ENCODE data around the gene MED29.

DNA sequence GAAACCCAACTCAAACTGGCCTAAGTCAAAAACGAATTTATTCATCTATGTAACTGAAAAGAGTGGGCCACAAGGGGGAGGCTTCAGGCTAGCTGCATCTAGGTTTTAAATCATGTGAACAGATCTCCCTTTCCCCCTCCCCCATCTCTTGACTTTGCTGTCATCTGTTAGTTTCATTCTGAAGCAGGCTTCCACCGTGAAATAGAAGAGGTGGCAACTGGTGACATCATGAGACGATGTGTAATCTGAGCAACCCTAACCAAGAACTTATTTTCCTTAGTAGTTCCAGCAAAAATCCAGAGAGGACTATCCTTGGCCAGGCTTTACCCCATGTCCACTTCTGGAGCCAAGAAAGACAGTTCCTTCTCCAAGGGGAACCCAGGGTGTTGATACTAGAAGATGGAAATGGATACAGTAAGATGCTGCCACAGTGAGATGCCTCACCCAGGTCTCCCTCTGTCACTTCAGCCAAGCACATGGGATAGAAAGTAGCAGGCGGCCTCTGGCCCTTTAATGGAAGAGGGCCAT, 39.6 kb upstream of the MED29 start:
- TF ChIP-seq POLR2A (IDR thresholded peaks at IDR 0.05; ENCODE audit: insufficient read depth in 1 of 2, low read depth in 2 of 2, low read length in 2 of 2), result no peak
- no peak for TF ChIP-seq POLR2AphosphoS5 (IDR thresholded peaks at IDR 0.05; ENCODE audit: low read depth, low read length)
- TF ChIP-seq, protein P1, sequence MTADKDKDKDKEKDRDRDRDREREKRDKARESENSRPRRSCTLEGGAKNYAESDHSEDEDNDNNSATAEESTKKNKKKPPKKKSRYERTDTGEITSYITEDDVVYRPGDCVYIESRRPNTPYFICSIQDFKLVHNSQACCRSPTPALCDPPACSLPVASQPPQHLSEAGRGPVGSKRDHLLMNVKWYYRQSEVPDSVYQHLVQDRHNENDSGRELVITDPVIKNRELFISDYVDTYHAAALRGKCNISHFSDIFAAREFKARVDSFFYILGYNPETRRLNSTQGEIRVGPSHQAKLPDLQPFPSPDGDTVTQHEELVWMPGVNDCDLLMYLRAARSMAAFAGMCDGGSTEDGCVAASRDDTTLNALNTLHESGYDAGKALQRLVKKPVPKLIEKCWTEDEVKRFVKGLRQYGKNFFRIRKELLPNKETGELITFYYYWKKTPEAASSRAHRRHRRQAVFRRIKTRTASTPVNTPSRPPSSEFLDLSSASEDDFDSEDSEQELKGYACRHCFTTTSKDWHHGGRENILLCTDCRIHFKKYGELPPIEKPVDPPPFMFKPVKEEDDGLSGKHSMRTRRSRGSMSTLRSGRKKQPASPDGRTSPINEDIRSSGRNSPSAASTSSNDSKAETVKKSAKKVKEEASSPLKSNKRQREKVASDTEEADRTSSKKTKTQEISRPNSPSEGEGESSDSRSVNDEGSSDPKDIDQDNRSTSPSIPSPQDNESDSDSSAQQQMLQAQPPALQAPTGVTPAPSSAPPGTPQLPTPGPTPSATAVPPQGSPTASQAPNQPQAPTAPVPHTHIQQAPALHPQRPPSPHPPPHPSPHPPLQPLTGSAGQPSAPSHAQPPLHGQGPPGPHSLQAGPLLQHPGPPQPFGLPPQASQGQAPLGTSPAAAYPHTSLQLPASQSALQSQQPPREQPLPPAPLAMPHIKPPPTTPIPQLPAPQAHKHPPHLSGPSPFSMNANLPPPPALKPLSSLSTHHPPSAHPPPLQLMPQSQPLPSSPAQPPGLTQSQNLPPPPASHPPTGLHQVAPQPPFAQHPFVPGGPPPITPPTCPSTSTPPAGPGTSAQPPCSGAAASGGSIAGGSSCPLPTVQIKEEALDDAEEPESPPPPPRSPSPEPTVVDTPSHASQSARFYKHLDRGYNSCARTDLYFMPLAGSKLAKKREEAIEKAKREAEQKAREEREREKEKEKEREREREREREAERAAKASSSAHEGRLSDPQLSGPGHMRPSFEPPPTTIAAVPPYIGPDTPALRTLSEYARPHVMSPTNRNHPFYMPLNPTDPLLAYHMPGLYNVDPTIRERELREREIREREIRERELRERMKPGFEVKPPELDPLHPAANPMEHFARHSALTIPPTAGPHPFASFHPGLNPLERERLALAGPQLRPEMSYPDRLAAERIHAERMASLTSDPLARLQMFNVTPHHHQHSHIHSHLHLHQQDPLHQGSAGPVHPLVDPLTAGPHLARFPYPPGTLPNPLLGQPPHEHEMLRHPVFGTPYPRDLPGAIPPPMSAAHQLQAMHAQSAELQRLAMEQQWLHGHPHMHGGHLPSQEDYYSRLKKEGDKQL (CRISPR knock-in tag; IDR thresholded peaks at IDR 0.05; ENCODE audit: low read depth), result no peak
- TF ChIP-seq, protein P2, sequence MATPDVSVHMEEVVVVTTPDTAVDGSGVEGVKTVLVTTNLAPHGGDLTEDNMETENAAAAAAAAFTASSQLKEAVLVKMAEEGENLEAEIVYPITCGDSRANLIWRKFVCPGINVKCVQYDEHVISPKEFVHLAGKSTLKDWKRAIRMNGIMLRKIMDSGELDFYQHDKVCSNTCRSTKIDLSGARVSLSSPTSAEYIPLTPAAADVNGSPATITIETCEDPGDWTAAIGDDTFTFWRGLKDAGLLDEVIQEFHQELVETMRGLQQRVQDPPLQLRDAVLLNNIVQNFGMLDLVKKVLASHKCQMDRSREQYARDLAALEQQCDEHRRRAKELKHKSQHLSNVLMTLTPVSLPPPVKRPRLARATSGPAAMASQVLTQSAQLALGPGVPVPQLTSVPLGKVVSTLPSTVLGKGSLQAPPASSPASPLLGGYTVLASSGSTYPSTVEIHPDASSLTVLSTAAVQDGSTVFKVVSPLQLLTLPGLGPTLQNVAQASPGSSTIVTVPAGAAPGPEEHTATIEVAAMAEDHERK (CRISPR knock-in tag; IDR thresholded peaks at IDR 0.05; ENCODE audit: low read depth), result no peak
- TF ChIP-seq, protein P3, sequence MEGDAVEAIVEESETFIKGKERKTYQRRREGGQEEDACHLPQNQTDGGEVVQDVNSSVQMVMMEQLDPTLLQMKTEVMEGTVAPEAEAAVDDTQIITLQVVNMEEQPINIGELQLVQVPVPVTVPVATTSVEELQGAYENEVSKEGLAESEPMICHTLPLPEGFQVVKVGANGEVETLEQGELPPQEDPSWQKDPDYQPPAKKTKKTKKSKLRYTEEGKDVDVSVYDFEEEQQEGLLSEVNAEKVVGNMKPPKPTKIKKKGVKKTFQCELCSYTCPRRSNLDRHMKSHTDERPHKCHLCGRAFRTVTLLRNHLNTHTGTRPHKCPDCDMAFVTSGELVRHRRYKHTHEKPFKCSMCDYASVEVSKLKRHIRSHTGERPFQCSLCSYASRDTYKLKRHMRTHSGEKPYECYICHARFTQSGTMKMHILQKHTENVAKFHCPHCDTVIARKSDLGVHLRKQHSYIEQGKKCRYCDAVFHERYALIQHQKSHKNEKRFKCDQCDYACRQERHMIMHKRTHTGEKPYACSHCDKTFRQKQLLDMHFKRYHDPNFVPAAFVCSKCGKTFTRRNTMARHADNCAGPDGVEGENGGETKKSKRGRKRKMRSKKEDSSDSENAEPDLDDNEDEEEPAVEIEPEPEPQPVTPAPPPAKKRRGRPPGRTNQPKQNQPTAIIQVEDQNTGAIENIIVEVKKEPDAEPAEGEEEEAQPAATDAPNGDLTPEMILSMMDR (CRISPR knock-in tag; IDR thresholded peaks at IDR 0.05), result no peak
- TF ChIP-seq NFIC (IDR thresholded peaks at IDR 0.05; ENCODE audit: low read length), result no peak
- TF ChIP-seq DMAP1 (CRISPR knock-in tag; IDR thresholded peaks at IDR 0.05), result no peak
- TF ChIP-seq, protein P4, sequence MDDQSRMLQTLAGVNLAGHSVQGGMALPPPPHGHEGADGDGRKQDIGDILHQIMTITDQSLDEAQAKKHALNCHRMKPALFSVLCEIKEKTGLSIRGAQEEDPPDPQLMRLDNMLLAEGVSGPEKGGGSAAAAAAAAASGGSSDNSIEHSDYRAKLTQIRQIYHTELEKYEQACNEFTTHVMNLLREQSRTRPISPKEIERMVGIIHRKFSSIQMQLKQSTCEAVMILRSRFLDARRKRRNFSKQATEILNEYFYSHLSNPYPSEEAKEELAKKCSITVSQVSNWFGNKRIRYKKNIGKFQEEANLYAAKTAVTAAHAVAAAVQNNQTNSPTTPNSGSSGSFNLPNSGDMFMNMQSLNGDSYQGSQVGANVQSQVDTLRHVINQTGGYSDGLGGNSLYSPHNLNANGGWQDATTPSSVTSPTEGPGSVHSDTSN (CRISPR knock-in tag; IDR thresholded peaks at IDR 0.05; ENCODE audit: borderline replicate concordance), result no peak
- TF ChIP-seq MIER3 (CRISPR knock-in tag; IDR thresholded peaks at IDR 0.05; ENCODE audit: borderline replicate concordance), result no peak
- TF ChIP-seq TP53 (CRISPR knock-in tag; conservative IDR thresholded peaks at IDR 0.05), result no peak
- TF ChIP-seq U2AF1 (optimal IDR thresholded peaks at IDR 0.05; ENCODE audit: low read depth, low read length), result no peak

All from HepG2 (cell line).